Thyroid gland (tissue), 4 donors: Measurements from ENCODE around the gene IL10RA. TPM values are rescaled to one million over a fixed set of nuclear protein-coding genes. Genes with fewer than 3 reads are reported as not detected.

Source experiments
- DNase-seq, 2 donors: peaks; one replicate each; pipeline ENCODE4 v3.0.0-alpha.2; 2019
- H3K27ac ChIP-seq, 3 donors: fragments of 200-600 bp; sonication (generic); 1 replicate in 2 of 3; 2 replicates in 1 of 3; pipeline ENCODE4 v1.5.1; 2016 to 2019; ENCODE audit warnings: mild to moderate bottlenecking in 1 of 3, moderate library complexity in 1 of 3
- H3K27me3 ChIP-seq: fragments of 200-600 bp; sonication (generic); one replicate; pipeline ENCODE4 v1.5.1; 2019
- H3K36me3 ChIP-seq, 2 donors: fragments of 200-600 bp; sonication (generic); one replicate each; pipeline ENCODE4 v1.5.1; 2016 to 2019
- H3K4me1 ChIP-seq, 2 donors: fragments of 200-600 bp; sonication (generic); one replicate each; pipeline ENCODE4 v1.5.1; 2017 to 2019
- H3K4me3 ChIP-seq, 3 donors: fragments of 200-600 bp; sonication (generic); replicated peaks in 1 of 3; 1 replicate in 2 of 3; 2 replicates in 1 of 3; pipeline ENCODE4 v1.5.1; 2016; ENCODE audit warnings: mild to moderate bottlenecking in 1 of 3
- H3K9me3 ChIP-seq: fragments of 200-600 bp; sonication (generic); one replicate; pipeline ENCODE4 v1.5.1; 2017
- CTCF ChIP-seq, 6 experiments: fragments of 200-600 bp in 3 of 6; fragments of 450-650 bp in 3 of 6; sonication (generic) in 3 of 6; IDR thresholded peaks; one replicate each; pipeline ENCODE4 v1.5.1; 2016 to 2019; ENCODE audit warnings: antibody characterized with exemption in 6 of 6, mild to moderate bottlenecking in 2 of 6, inconsistent platforms in 1 of 6, moderate library complexity in 1 of 6
- POLR2A ChIP-seq, 2 donors: fragments of 450-650 bp; IDR thresholded peaks; one replicate each; pipeline ENCODE4 v1.6.1; 2017; ENCODE audit warnings: antibody characterized with exemption in 2 of 2, mild to moderate bottlenecking in 2 of 2, moderate library complexity in 1 of 2
- WGBS, 2 donors: methylation state at CpG; one replicate each; pipeline ENCODE4 v1.1.5; 2017; 5-methylcytosine and 5-hydroxymethylcytosine counted together
- intact Hi-C: fragments of 100-400 bp; cut with DNase I; formaldehyde crosslinking; loops from one replicate; pipeline ENCODE4 v1.15.1; 2023
- total RNA-seq, 4 donors: library from RNA; depleted of rRNA; stranded (reverse); fragments of >200 nt; gene quantifications; one replicate each; pipeline ENCODE4 v1.2.3, GENCODE V29; 2016

IL10RA gene
- total RNA-seq, 4 donors from 2014 or later = 5.3 to 21.9 (median 10.6) TPM

- Histone ChIP-seq H3K4me3 (no peak overlapping the region), H3K9me3 (no peaks in the 10 kb centered on the region), H3K36me3 (no peaks in the 10 kb centered on the region), H3K4me1 (no peaks in the 10 kb centered on the region), H3K27me3 (no peaks in the 10 kb centered on the region), H3K27ac (no peak overlapping the region)
- intact Hi-C loops = no loop called here
- TF ChIP-seq CTCF (IDR thresholded peaks at IDR 0.05) = no peak
- no peak for TF ChIP-seq POLR2A (IDR thresholded peaks at IDR 0.05)
- 79 to 84% methylated on average over 5 of the region's 5 CpGs for WGBS, 2 donors
- DNase-seq = no peak
These were observed 60.1 kb downstream of the IL10RA start for GRCh38 chr11:118046051-118046963.

- DNase-seq = no peak
- H3K4me3 ChIP-seq = no peak overlapping the region
- H3K4me1 ChIP-seq = no peaks in the 10 kb centered on the region
- intact Hi-C loops = no loop called here
- H3K27ac ChIP-seq = no peak overlapping the region
- no peaks in the 10 kb centered on the region for H3K36me3 ChIP-seq
- H3K27me3 ChIP-seq = no peaks in the 10 kb centered on the region
- TF ChIP-seq CTCF (IDR thresholded peaks at IDR 0.05) = no peak
- no peak for TF ChIP-seq POLR2A (IDR thresholded peaks at IDR 0.05)
- WGBS, 2 donors = 91% methylated on average over 8 of the region's 8 CpGs
- H3K9me3 ChIP-seq = no peaks in the 10 kb centered on the region
These were observed 60.9 kb downstream of the IL10RA start for GRCh38 chr11:118046964-118047700.

- no peak overlapping the region for H3K27ac ChIP-seq
- TF ChIP-seq CTCF (IDR thresholded peaks at IDR 0.05) (no peak), POLR2A (IDR thresholded peaks at IDR 0.05) (no peak)
- no peaks in the 10 kb centered on the region for H3K27me3 ChIP-seq
- no peaks in the 10 kb centered on the region for H3K36me3 ChIP-seq
- intact Hi-C loops = no loop called here
- 64 to 65% methylated on average over 4 of the region's 4 CpGs for WGBS, 2 donors
- no peak overlapping the region for H3K4me3 ChIP-seq
- no peaks in the 10 kb centered on the region for H3K9me3 ChIP-seq
- H3K4me1 ChIP-seq = no peaks in the 10 kb centered on the region
- DNase-seq = no peak
These were observed 61.6 kb downstream of the IL10RA start for GRCh38 chr11:118047749-118048148.

GRCh38 chr11:118048472-118049370 lies 62.5 kb downstream of the IL10RA start:
- WGBS, 2 donors = 70 to 73% methylated on average over 11 of the region's 11 CpGs
- DNase-seq = no peak
- Histone ChIP-seq H3K9me3 (no peaks in the 10 kb centered on the region), H3K27ac (no peak overlapping the region), H3K4me1 (no peaks in the 10 kb centered on the region), H3K4me3 (no peak overlapping the region), H3K36me3 (no peaks in the 10 kb centered on the region), H3K27me3 (no peaks in the 10 kb centered on the region)
- intact Hi-C loops = no loop called here
- TF ChIP-seq CTCF (IDR thresholded peaks at IDR 0.05) (no peak), POLR2A (IDR thresholded peaks at IDR 0.05) (no peak)
